ENCODE measurements around the gene KCNS1. TPM values are rescaled to one million over a fixed set of nuclear protein-coding genes. Genes with fewer than 3 reads are reported as not detected.
"Not testable (repeated sequence)": the region's sequence is repeated elsewhere in the genome, so short reads cannot be mapped to it uniquely, and the experiment has no call there.

KCNS1 gene
- total and polyA plus RNA-seq, 2 donors from 2014 or later, result 0.19 to 2.9 TPM

- FAIRE-seq (no peak), DNase-seq (no peak)
- Histone ChIP-seq H3K4me1 (ENCODE audit: control insufficient read depth in 2 of 3, insufficient read depth in 2 of 3, low read depth in 1 of 3, low read length in 3 of 3) (no peaks in the 10 kb centered on the region), H3K36me3 (ENCODE audit: control insufficient read depth in 2 of 3, insufficient read depth in 3 of 3, low read length in 3 of 3) (no peaks in the 10 kb centered on the region), H3K27ac (ENCODE audit: low read depth in 2 of 2, low read length in 2 of 2) (no peak overlapping the region), H3K4me3 (ENCODE audit: low read length in 3 of 3) (no peak overlapping the region), H3K27me3 (ENCODE audit: control insufficient read depth, insufficient read depth, low read length) (no peaks in the 10 kb centered on the region), H3K9ac (ENCODE audit: low read length in 3 of 3) (no peak overlapping the region), H3K9me3 (ENCODE audit: control insufficient read depth in 2 of 3, insufficient read depth in 1 of 3, low read length in 3 of 3) (no peaks in the 10 kb centered on the region)
- intact Hi-C loops (cut with DNase I), result no loop called here
- TF ChIP-seq, protein P1, sequence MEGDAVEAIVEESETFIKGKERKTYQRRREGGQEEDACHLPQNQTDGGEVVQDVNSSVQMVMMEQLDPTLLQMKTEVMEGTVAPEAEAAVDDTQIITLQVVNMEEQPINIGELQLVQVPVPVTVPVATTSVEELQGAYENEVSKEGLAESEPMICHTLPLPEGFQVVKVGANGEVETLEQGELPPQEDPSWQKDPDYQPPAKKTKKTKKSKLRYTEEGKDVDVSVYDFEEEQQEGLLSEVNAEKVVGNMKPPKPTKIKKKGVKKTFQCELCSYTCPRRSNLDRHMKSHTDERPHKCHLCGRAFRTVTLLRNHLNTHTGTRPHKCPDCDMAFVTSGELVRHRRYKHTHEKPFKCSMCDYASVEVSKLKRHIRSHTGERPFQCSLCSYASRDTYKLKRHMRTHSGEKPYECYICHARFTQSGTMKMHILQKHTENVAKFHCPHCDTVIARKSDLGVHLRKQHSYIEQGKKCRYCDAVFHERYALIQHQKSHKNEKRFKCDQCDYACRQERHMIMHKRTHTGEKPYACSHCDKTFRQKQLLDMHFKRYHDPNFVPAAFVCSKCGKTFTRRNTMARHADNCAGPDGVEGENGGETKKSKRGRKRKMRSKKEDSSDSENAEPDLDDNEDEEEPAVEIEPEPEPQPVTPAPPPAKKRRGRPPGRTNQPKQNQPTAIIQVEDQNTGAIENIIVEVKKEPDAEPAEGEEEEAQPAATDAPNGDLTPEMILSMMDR (IDR thresholded peaks at IDR 0.05; ENCODE audit: borderline replicate concordance, extremely low read depth, insufficient read depth), result no peak
These were observed 33.8 kb downstream of the KCNS1 start for GRCh38 chr20:45067087-45067486.

DNA sequence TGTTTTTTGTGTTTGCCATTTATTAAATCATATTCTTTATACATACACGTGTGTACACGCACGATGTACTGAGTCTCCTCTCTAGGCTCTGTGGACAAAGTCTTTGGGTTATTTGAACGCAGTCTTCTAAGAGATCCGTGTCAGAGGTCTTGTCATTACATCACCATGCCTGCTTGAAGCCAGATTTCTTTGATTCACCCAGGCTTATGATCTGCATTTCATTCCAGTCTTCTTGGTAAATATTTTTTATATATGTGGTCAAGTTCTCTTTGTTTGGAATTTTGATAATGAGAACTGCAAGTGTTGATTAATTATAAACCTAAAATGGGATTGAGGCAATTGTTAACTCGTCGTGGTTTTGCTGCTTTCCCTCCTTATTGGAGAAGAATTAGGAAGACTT, 34.6 kb downstream of the KCNS1 start:
- H3K36me3 ChIP-seq (ENCODE audit: control insufficient read depth in 2 of 3, insufficient read depth in 3 of 3, low read length in 3 of 3), result no peaks in the 10 kb centered on the region
- FAIRE-seq (no peak), DNase-seq (no peak)
- H3K27ac ChIP-seq (ENCODE audit: low read depth in 2 of 2, low read length in 2 of 2), result no peak overlapping the region
- H3K9ac ChIP-seq (ENCODE audit: low read length in 3 of 3), result no peak overlapping the region
- H3K4me1 ChIP-seq (ENCODE audit: control insufficient read depth in 2 of 3, insufficient read depth in 2 of 3, low read depth in 1 of 3, low read length in 3 of 3), result no peaks in the 10 kb centered on the region
- H3K4me3 ChIP-seq (ENCODE audit: low read length in 3 of 3), result no peak overlapping the region
- intact Hi-C loops (cut with DNase I), result no loop called here
- no peaks in the 10 kb centered on the region for H3K27me3 ChIP-seq (ENCODE audit: control insufficient read depth, insufficient read depth, low read length)
- TF ChIP-seq, protein P1 (IDR thresholded peaks at IDR 0.05; ENCODE audit: borderline replicate concordance, extremely low read depth, insufficient read depth), result no peak
- no peaks in the 10 kb centered on the region for H3K9me3 ChIP-seq (ENCODE audit: control insufficient read depth in 2 of 3, insufficient read depth in 1 of 3, low read length in 3 of 3)

- no peaks in the 10 kb centered on the region for H3K9me3 ChIP-seq (ENCODE audit: control insufficient read depth in 2 of 3, insufficient read depth in 1 of 3, low read length in 3 of 3)
- no peak overlapping the region for H3K27ac ChIP-seq (ENCODE audit: low read depth in 2 of 2, low read length in 2 of 2)
- H3K9ac ChIP-seq (ENCODE audit: low read length in 3 of 3), result no peak overlapping the region
- H3K4me3 ChIP-seq (ENCODE audit: low read length in 3 of 3), result no peak overlapping the region
- H3K36me3 ChIP-seq (ENCODE audit: control insufficient read depth in 2 of 3, insufficient read depth in 3 of 3, low read length in 3 of 3), result no peaks in the 10 kb centered on the region
- intact Hi-C loops (cut with DNase I), result no loop called here
- no peaks in the 10 kb centered on the region for H3K27me3 ChIP-seq (ENCODE audit: control insufficient read depth, insufficient read depth, low read length)
- no peak for FAIRE-seq
- TF ChIP-seq, protein P1 (IDR thresholded peaks at IDR 0.05; ENCODE audit: borderline replicate concordance, extremely low read depth, insufficient read depth), result no peak
- DNase-seq, result no peak
- H3K4me1 ChIP-seq (ENCODE audit: control insufficient read depth in 2 of 3, insufficient read depth in 2 of 3, low read depth in 1 of 3, low read length in 3 of 3), result no peaks in the 10 kb centered on the region
These were observed 36.1 kb downstream of the KCNS1 start for GRCh38 chr20:45064812-45065211.

- FAIRE-seq, DNase-seq: not testable (repeated sequence)
These were observed 37.8 kb downstream of the KCNS1 start for GRCh38 chr20:45063107-45063506.

More at GRCh38 chr20:45063107-45063506, 37.8 kb downstream of the KCNS1 start:
- H3K4me3 ChIP-seq (ENCODE audit: low read length in 3 of 3); H3K4me1 ChIP-seq (ENCODE audit: control insufficient read depth in 2 of 3, insufficient read depth in 2 of 3, low read depth in 1 of 3, low read length in 3 of 3); H3K36me3 ChIP-seq (ENCODE audit: control insufficient read depth in 2 of 3, insufficient read depth in 3 of 3, low read length in 3 of 3); H3K9me3 ChIP-seq (ENCODE audit: control insufficient read depth in 2 of 3, insufficient read depth in 1 of 3, low read length in 3 of 3); H3K27me3 ChIP-seq (ENCODE audit: control insufficient read depth, insufficient read depth, low read length); H3K9ac ChIP-seq (ENCODE audit: low read length in 3 of 3); H3K27ac ChIP-seq (ENCODE audit: low read depth in 2 of 2, low read length in 2 of 2); intact Hi-C loops (cut with DNase I): not testable (repeated sequence)
